GM19238 (cell line): ENCODE results near the gene GAA.

ENCODE experiments used
- DNase-seq: peaks from one replicate; pipeline ENCODE4 v3.0.0; 2011; ENCODE audit warnings: low spot score; ENCODE audit not compliant: insufficient read length

The GAA gene

GRCh38 chr17:80103449-80104085 lies 2.2 kb downstream of the GAA start:
- no peak for DNase-seq

- DNase-seq, result no peak
Observed at GRCh38 chr17:80104321-80104955, 3.1 kb downstream of the GAA start.

GRCh38 chr17:80104956-80105375 lies 3.6 kb downstream of the GAA start:
- DNase-seq, result no peak

- DNase-seq, result no peak
Observed at GRCh38 chr17:80105762-80106161, 4.4 kb downstream of the GAA start.

- DNase-seq, result no peak
Observed at GRCh38 chr17:80106176-80106575, 4.8 kb downstream of the GAA start.

- no peak for DNase-seq
Observed at GRCh38 chr17:80106751-80107150, 5.4 kb downstream of the GAA start.

- no peak for DNase-seq
Observed at GRCh38 chr17:80107231-80108021, 6.0 kb downstream of the GAA start.

- DNase-seq, result no peak
Observed at GRCh38 chr17:80108036-80108971, 6.9 kb downstream of the GAA start.

GRCh38 chr17:80109066-80109660 lies 7.8 kb downstream of the GAA start:
- no peak for DNase-seq

GRCh38 chr17:80109713-80110446 lies 8.5 kb downstream of the GAA start:
- DNase-seq, result no peak

GRCh38 chr17:80110447-80110812 lies 9.0 kb downstream of the GAA start:
- DNase-seq, result no peak

GRCh38 chr17:80110927-80111701 lies 9.7 kb downstream of the GAA start:
- DNase-seq, result no peak

GRCh38 chr17:80111702-80112470 lies 10.5 kb downstream of the GAA start:
- DNase-seq, result no peak

GRCh38 chr17:80112471-80113032 lies 11.2 kb downstream of the GAA start:
- DNase-seq, result no peak

GRCh38 chr17:80113033-80113484 lies 11.7 kb downstream of the GAA start:
- DNase-seq, result no peak

- no peak for DNase-seq
Observed at GRCh38 chr17:80114758-80115157, 13.4 kb downstream of the GAA start.

- DNase-seq, result no peak
Observed at GRCh38 chr17:80115159-80115558, 13.8 kb downstream of the GAA start.

GRCh38 chr17:80116276-80116920 lies 15.0 kb downstream of the GAA start:
- DNase-seq, result no peak
